GM21447 (cell line): ENCODE measurements around the gene PACS1.

ENCODE experiments used
- ATAC-seq: cut with Tn5 transposase; IDR thresholded peaks from one replicate; pipeline ENCODE4 v1.9.1; 2021; ENCODE audit not compliant: unreplicated experiment

The PACS1 gene

DNA sequence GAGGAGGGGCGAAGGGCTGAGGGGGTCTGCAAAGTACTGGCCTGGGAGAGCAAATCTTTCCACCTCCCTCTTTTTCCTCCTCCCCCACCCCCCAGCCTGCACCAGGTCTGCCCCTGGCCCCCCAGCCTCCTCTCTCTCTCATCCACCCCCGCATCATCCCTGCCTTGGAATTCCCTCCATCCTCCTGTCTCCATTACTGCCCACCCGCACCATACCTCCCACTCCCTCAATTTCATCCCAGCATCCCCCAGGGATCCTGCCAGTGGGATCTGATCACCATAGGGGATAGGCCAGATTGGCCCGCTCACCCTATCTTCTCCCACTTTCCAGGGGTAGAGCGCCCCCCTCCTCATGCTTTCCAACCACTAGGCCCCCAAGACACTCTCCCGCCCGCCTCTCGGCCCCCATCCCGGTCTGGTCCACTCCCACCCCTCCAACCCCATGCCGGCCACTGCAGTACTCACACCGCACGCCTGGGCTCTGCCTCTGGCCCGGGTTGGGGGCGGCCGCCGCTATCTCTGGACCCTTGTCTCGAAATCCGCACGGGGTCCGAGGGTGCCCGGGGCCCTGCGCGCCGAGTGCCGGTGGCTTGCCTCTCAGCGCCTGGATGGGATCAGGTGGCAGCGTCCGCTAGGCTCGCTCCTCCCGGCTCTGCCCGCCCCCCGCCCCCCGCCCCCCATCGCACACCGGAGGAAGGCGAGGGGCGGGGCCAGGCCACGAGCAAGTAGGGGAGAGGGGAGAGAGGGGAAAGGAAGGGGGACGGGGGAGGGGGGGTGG lies 21.3 kb upstream of the PACS1 start, which contains the start of gene GAL3ST3:
GAL3ST3 (minus strand) TSS at position 615 of the 777 bp plus-strand sequence. CDS start 3,746 bp downstream, outside the sequence.
- no peak for ATAC-seq

DNA sequence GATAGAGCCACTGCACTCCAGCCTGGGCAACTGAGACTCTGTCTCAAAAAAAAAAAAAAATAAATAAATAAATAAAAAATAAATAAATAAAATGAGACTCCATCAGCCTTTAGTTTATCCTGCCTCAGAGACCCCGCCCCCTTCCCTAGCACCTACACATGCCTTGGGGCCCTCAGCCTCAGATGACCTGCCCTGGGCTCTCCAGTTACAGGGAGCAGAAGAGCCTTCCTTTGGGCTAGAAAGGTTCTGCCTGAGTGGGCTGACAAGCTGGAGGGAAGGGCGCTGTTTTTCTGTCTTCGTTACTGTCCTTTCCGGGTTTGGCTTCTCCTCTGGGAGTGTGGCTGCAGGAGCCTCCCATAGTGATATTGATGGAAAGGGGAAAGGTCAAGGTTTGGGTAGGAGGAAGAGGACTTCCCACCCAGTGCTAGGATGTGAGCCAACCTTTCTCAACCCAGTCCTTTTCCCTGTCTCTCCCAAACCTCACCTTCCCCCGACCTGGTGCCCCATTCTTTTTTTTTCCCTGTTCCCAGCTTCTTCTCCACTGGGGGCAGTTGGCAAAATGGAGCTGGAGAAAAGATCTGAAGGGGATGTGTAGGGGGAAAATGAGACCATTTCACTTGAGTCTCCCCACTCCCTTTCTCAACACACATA lies 19.4 kb upstream of the PACS1 start:
- no peak for ATAC-seq

DNA sequence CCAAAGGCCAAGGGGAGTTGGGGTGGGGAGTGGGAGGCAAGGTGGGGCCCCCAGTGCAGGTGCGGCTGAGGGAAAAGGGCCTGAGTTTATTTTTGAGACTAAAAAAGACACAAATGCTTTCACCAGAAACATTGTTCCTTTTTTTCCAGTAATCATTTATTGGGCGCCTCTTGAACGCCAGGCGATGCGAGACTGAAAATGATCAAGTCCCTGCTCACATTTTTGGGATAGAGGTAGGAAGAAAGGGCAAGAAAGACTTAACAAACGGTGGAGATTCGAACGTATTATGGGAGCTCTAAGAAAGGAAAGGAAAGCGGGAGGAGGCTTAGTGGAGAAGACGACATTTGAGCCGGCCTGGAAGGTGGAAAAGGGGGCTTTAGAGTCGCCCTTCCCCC lies 18.7 kb upstream of the PACS1 start:
- ATAC-seq: no peak

DNA sequence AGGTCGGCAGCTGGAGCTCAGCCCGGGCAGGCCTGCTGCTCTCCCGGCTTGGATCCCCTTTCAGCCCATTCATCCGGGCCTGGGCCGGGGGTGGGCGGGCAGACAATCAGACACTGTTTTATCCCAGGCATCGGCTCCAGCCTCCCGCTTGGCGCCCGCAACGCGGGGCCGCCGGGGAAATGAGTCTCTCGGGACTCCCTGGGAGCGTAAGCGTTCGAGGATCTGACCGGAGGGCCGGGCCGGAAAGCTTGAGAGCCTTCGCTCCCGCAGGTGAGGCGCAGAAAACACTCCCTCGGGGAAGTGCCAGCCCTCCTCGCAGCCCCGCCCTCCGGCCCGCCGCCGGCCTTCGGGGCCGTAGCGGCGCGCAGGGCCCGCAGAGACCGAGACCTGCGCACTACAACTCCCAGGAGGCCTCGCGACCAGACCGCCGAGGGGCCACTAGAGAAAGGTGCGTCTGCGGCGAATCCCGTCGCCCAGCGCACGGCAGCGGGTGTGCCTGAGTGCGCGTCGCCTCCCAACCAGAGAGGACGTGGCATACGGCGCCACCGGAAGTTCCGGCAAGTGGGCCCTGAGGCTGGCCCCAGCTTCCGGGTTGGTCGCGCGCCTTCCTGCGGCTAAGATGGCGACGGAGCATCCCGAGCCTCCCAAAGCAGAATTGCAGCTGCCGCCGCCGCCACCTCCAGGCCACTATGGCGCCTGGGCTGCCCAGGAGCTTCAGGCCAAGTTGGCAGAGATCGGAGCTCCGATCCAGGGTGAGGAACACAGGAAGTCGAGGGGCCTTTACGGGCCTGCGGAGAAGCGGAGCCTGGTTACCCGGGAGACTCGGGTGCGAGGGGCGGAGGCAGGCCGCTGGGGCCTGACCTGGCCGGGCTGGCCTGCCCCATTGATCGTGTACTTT lies 18.1 kb upstream of the PACS1 start, which contains the start of gene SF3B2:
SF3B2 (plus strand) TSS at position 599 of the 898 bp plus-strand sequence; CDS start at position 620, 21 bp downstream.
- ATAC-seq: peak; percentile 96

GRCh38 chr11:66052664-66052982 lies 17.4 kb upstream of the PACS1 start:
- ATAC-seq: no peak

DNA sequence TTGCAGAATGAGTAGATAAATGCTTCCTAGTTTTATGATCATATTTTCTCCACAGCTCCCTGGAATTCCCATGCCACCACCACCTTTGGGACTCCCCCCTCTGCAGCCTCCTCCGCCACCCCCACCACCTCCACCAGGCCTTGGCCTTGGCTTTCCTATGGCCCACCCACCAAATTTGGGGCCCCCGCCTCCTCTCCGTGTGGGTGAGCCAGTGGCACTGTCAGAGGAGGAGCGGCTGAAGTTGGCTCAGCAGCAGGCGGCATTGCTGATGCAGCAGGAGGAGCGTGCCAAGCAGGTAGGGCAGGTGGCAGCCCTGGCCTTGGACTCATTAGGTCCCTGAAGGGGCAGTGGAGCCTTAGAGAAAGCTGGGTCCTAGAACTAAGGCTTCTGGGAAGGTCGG lies 15.1 kb upstream of the PACS1 start:
- ATAC-seq: no peak

DNA sequence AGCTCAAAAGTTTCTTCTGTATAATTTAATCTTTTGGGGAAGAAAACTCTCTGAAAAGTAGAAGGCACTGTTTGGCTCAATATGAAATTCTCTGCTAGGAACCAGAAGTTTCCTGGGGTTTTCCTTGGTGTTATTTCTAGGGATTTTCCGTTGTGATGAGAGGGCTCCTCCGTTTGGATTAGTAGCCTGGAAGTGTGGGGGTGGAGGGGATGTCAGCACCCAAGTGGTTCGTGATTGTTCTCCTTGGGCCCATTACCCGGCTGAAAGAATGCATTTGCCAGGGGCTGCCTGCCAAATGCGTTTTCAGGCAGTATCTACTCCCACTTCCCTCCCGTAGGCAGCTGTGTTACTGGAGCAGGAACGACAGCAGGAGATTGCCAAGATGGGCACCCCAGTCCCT lies 13.6 kb upstream of the PACS1 start:
- ATAC-seq: no peak

- no peak for ATAC-seq
These were observed 9.9 kb upstream of the PACS1 start for GRCh38 chr11:66059966-66060680.

- no peak for ATAC-seq
These were observed 8.8 kb upstream of the PACS1 start for GRCh38 chr11:66061268-66061667.

DNA sequence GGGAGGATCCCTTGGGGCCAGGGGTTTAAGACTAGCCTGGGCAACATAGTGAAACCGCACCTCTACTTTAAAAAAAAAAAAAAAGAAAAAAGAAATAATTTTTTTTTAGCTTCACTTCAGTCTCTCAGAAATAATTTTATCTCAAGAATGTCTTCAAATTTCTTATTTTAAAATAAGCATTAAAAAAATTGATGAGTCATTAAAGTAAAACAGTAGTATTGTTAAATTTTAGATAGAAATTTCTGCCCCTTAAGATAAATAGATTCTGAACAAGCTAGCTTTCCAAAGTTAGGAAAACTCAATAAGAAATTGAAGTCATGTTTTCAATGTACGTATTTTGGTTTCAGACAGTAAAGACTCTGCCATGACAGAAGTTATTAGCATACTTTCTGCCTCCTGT lies 7.7 kb upstream of the PACS1 start:
- ATAC-seq: no peak

- ATAC-seq: no peak
These were observed 6.2 kb upstream of the PACS1 start for GRCh38 chr11:66063900-66064299.

DNA sequence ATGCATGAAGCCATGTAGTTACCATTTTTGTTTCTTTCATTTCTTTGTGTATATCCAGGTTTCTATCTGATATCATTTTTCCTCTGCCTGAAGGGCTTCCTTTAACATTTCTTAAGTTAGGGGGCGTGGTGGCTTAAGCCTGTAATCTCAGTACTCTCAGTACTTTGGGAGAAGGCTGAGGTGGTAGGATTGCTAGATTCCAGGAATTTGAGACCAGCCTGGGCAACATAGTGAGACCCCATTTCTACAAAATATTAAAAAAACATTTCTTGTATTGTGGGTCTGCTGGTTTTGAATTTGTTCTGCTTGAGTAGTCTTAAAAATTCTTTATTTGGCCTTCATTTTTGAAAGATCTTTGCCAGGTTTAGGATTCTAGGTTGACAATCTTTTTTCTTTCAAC lies 5.5 kb upstream of the PACS1 start:
- no peak for ATAC-seq

DNA sequence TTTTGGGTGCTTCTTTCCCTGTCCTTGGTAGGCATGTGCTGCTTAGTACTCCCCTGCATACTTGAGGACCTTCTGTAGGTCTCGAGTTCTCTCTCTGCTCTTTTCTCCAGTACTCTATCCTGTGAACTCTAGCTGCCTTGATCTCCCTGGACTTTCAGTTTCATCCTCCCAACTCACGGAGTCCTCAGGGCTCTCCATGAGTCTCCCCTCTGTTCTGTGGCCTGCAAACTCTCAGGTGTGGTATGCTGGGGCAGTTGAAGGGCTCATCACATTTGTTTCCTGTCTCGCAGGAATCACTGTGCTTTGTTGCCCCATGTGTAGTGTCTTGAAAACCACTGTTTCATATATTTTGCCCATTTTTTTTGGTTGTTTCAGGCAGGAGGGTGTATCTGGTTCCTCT lies 3.3 kb upstream of the PACS1 start:
- ATAC-seq: no peak

DNA sequence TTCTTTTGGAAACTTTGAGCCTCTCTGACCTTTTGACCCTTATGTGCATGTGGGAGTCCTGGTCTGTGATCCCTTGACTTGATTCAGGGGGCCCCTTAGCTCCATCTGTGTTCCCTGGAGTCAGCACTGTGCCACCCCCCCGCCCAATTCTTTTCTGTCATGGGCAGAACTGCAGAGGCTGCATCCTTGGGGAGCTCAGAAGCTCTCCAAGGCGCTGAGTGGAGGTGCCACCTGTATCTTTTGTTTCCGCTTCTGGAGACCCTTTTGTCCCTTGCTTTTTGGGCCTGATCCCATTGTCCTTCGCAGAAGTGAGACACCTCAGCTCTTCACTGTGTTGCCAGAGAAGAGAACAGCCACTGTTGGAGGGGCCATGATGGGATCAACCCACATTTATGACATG lies 2.4 kb upstream of the PACS1 start:
- ATAC-seq: no peak

- no peak for ATAC-seq
These were observed 1.8 kb upstream of the PACS1 start for GRCh38 chr11:66068154-66068821.

GRCh38 chr11:66068923-66069714 lies 953 bp upstream of the PACS1 start:
- no peak for ATAC-seq

DNA sequence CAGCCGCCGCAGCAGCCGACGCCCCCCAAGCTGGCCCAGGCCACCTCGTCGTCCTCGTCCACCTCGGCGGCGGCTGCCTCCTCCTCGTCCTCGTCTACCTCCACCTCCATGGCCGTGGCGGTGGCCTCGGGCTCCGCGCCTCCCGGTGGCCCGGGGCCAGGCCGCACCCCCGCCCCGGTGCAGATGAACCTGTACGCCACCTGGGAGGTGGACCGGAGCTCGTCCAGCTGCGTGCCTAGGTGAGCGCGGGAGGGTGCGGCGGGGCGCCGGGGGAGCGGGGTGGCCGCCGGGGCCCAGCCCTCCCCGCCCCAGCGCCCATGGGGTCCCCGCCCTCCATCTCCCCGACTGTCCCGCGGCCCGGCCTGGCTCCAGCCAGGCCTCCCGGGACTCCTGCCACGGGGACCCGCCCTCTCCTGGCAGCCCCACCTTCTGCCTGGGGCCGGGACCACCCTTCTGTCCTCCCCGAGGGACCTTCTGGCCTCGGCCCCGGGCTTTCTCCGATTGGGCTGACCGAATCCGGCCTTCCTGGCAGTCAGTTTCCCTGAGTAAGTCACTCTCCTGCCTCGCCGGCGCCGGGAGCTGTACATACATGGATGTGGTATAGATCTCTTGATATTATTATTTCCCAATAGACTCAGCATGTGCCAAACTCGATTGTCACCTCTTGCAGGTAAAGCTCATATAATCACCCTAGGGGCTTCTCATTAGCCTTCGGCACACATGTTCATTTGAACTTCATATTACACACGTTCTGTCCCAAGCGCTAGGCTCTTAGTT lies 720 bp downstream of the PACS1 start:
- no peak for ATAC-seq

- ATAC-seq: no peak
These were observed 1.3 kb downstream of the PACS1 start for GRCh38 chr11:66071381-66071801.

DNA sequence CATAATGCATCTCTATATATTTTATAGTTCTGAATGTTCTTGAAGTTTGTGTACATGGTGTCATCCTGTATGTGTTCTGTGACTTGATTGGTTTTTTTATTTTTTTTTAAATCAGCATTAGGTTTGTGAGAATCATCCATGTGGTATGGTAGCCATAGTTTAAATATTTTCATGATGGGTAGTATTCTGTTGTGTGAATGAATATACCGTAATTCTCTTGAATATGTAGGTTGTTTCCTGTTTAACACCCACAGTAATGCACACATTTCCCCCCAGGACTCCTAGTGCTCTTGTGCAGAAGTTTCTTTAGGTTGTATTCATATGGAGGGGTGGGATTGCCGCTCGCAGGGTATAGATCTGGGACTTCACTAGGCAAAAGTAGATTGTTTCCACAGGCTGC lies 2.0 kb downstream of the PACS1 start:
- no peak for ATAC-seq
